ENCODE results near the gene TTYH3.

TTYH3 gene

GRCh38 chr7:2710286-2710655 is 78.5 kb downstream of the TTYH3 start:
- no peak for DNase-seq
- peak overlapping the region; percentile 27 for H2AK5ac ChIP-seq (ENCODE audit: low read length)
- H4K12ac ChIP-seq (ENCODE audit: low read depth, low read length) = no peak overlapping the region
- peaks cover 53 to 54% of the 10 kb centered on the region in 2 experiments for H3K36me3 ChIP-seq (ENCODE audit: control insufficient read depth in 1 of 2, insufficient read depth in 2 of 2, low read length in 2 of 2)
- H3K9me3 ChIP-seq (ENCODE audit: insufficient read depth, low read depth, low read length) = no peaks in the 10 kb centered on the region
- H3K14ac ChIP-seq (ENCODE audit: low read length) = no peak overlapping the region
- H3K23ac ChIP-seq (ENCODE audit: low read length) = no peak overlapping the region
- peaks cover 11% of the 10 kb centered on the region for H3K79me1 ChIP-seq (ENCODE audit: low read length)
- peaks cover 21 to 22% of the 10 kb centered on the region in 2 experiments for H3K4me1 ChIP-seq (ENCODE audit: control insufficient read depth in 1 of 2, insufficient read depth in 2 of 2, low read length in 2 of 2)
- WGBS (ENCODE audit: extremely low coverage, insufficient coverage, insufficient read length) = no CpG with 5 or more reads among the region's 11 CpGs
- H3K4me2 ChIP-seq (ENCODE audit: low read length) = no peak overlapping the region
- H3K18ac ChIP-seq (ENCODE audit: low read length) = no peak overlapping the region
- no peaks in the 10 kb centered on the region for H3K79me2 ChIP-seq (ENCODE audit: control insufficient read depth, insufficient read depth, low read length, poor library complexity)
- no peak overlapping the region for H2BK120ac ChIP-seq (ENCODE audit: insufficient read depth, low read length, poor library complexity)
- no peak overlapping the region for H3K9ac ChIP-seq (ENCODE audit: low read length)
- no peak overlapping the region for H4K91ac ChIP-seq (ENCODE audit: low read depth, low read length)
- no peak overlapping the region for H3K4ac ChIP-seq (ENCODE audit: low read depth, low read length)
- H3K4me3 ChIP-seq (ENCODE audit: low read depth, low read length) = no peak overlapping the region
- H4K8ac ChIP-seq (ENCODE audit: low read depth, low read length) = peak overlapping the region; percentile 39
- H2AFZ ChIP-seq (ENCODE audit: insufficient read depth, low read length, poor library complexity) = no peak overlapping the region
- H3K27me3 ChIP-seq (ENCODE audit: insufficient read depth, low read length) = no peaks in the 10 kb centered on the region
- H3K27ac ChIP-seq (ENCODE audit: low read depth, low read length) = no peak overlapping the region
- no peak overlapping the region for H2BK5ac ChIP-seq (ENCODE audit: low read depth, low read length, poor library complexity)
- H2BK12ac ChIP-seq (ENCODE audit: low read length) = no peak overlapping the region

GRCh38 chr7:2710901-2711551 is 79.2 kb downstream of the TTYH3 start:
- H3K9ac ChIP-seq (ENCODE audit: low read length) = no peak overlapping the region
- H2BK5ac ChIP-seq (ENCODE audit: low read depth, low read length, poor library complexity) = no peak overlapping the region
- no peak overlapping the region for H3K23ac ChIP-seq (ENCODE audit: low read length)
- DNase-seq = no peak
- H3K79me1 ChIP-seq (ENCODE audit: low read length) = peaks cover 9% of the 10 kb centered on the region
- no peak overlapping the region for H4K12ac ChIP-seq (ENCODE audit: low read depth, low read length)
- H3K4me1 ChIP-seq (ENCODE audit: control insufficient read depth in 1 of 2, insufficient read depth in 2 of 2, low read length in 2 of 2) = peaks cover 23 to 25% of the 10 kb centered on the region in 2 experiments
- no peak overlapping the region for H4K8ac ChIP-seq (ENCODE audit: low read depth, low read length)
- no CpG with 5 or more reads among the region's 4 CpGs for WGBS (ENCODE audit: extremely low coverage, insufficient coverage, insufficient read length)
- peaks cover 54 to 56% of the 10 kb centered on the region in 2 experiments for H3K36me3 ChIP-seq (ENCODE audit: control insufficient read depth in 1 of 2, insufficient read depth in 2 of 2, low read length in 2 of 2)
- H2BK12ac ChIP-seq (ENCODE audit: low read length) = no peak overlapping the region
- no peak overlapping the region for H3K18ac ChIP-seq (ENCODE audit: low read length)
- H2AK5ac ChIP-seq (ENCODE audit: low read length) = no peak overlapping the region
- H4K91ac ChIP-seq (ENCODE audit: low read depth, low read length) = no peak overlapping the region
- no peaks in the 10 kb centered on the region for H3K79me2 ChIP-seq (ENCODE audit: control insufficient read depth, insufficient read depth, low read length, poor library complexity)
- H2BK120ac ChIP-seq (ENCODE audit: insufficient read depth, low read length, poor library complexity) = no peak overlapping the region
- H3K4me3 ChIP-seq (ENCODE audit: low read depth, low read length) = no peak overlapping the region
- no peaks in the 10 kb centered on the region for H3K27me3 ChIP-seq (ENCODE audit: insufficient read depth, low read length)
- H3K4ac ChIP-seq (ENCODE audit: low read depth, low read length) = no peak overlapping the region
- no peak overlapping the region for H3K4me2 ChIP-seq (ENCODE audit: low read length)
- H3K14ac ChIP-seq (ENCODE audit: low read length) = no peak overlapping the region
- no peaks in the 10 kb centered on the region for H3K9me3 ChIP-seq (ENCODE audit: insufficient read depth, low read depth, low read length)
- H2AFZ ChIP-seq (ENCODE audit: insufficient read depth, low read length, poor library complexity) = no peak overlapping the region
- no peak overlapping the region for H3K27ac ChIP-seq (ENCODE audit: low read depth, low read length)

- DNase-seq = peak in 1 of 2 donors; percentile 69
- H2AFZ ChIP-seq (ENCODE audit: insufficient read depth, low read length, poor library complexity) = no peak overlapping the region
- no peak overlapping the region for H2BK5ac ChIP-seq (ENCODE audit: low read depth, low read length, poor library complexity)
- no peak overlapping the region for H3K27ac ChIP-seq (ENCODE audit: low read depth, low read length)
- H3K14ac ChIP-seq (ENCODE audit: low read length) = no peak overlapping the region
- no peak overlapping the region for H2BK12ac ChIP-seq (ENCODE audit: low read length)
- no CpG with 5 or more reads among the region's 25 CpGs for WGBS (ENCODE audit: extremely low coverage, insufficient coverage, insufficient read length)
- H3K4ac ChIP-seq (ENCODE audit: low read depth, low read length) = no peak overlapping the region
- no peak overlapping the region for H4K12ac ChIP-seq (ENCODE audit: low read depth, low read length)
- peaks cover 62 to 64% of the 10 kb centered on the region in 2 experiments for H3K36me3 ChIP-seq (ENCODE audit: control insufficient read depth in 1 of 2, insufficient read depth in 2 of 2, low read length in 2 of 2)
- H3K27me3 ChIP-seq (ENCODE audit: insufficient read depth, low read length) = no peaks in the 10 kb centered on the region
- H3K18ac ChIP-seq (ENCODE audit: low read length) = no peak overlapping the region
- H3K4me3 ChIP-seq (ENCODE audit: low read depth, low read length) = no peak overlapping the region
- no peak overlapping the region for H3K9ac ChIP-seq (ENCODE audit: low read length)
- H2BK120ac ChIP-seq (ENCODE audit: insufficient read depth, low read length, poor library complexity) = no peak overlapping the region
- H3K23ac ChIP-seq (ENCODE audit: low read length) = no peak overlapping the region
- peaks cover 9% of the 10 kb centered on the region for H3K79me1 ChIP-seq (ENCODE audit: low read length)
- no peak overlapping the region for H4K91ac ChIP-seq (ENCODE audit: low read depth, low read length)
- no peak overlapping the region for H2AK5ac ChIP-seq (ENCODE audit: low read length)
- no peaks in the 10 kb centered on the region for H3K79me2 ChIP-seq (ENCODE audit: control insufficient read depth, insufficient read depth, low read length, poor library complexity)
- no peak overlapping the region for H4K8ac ChIP-seq (ENCODE audit: low read depth, low read length)
- H3K4me1 ChIP-seq (ENCODE audit: control insufficient read depth in 1 of 2, insufficient read depth in 2 of 2, low read length in 2 of 2) = peaks cover 33% of the 10 kb centered on the region in 2 experiments
- no peak overlapping the region for H3K4me2 ChIP-seq (ENCODE audit: low read length)
- no peaks in the 10 kb centered on the region for H3K9me3 ChIP-seq (ENCODE audit: insufficient read depth, low read depth, low read length)
Measured at GRCh38 chr7:2711895-2712675, 80.3 kb downstream of the TTYH3 start.

GRCh38 chr7:2713370-2713769 is 81.6 kb downstream of the TTYH3 start:
- Histone ChIP-seq H2AFZ (ENCODE audit: insufficient read depth, low read length, poor library complexity) (no peak overlapping the region), H3K36me3 (ENCODE audit: control insufficient read depth in 1 of 2, insufficient read depth in 2 of 2, low read length in 2 of 2) (peaks cover 72% of the 10 kb centered on the region in 2 experiments)

More at GRCh38 chr7:2713370-2713769, 81.6 kb downstream of the TTYH3 start:
- H3K27ac ChIP-seq (ENCODE audit: low read depth, low read length) = no peak overlapping the region
- H2BK12ac ChIP-seq (ENCODE audit: low read length) = no peak overlapping the region
- H3K4me2 ChIP-seq (ENCODE audit: low read length) = no peak overlapping the region
- no peaks in the 10 kb centered on the region for H3K79me2 ChIP-seq (ENCODE audit: control insufficient read depth, insufficient read depth, low read length, poor library complexity)
- H3K23ac ChIP-seq (ENCODE audit: low read length) = no peak overlapping the region
- no peaks in the 10 kb centered on the region for H3K9me3 ChIP-seq (ENCODE audit: insufficient read depth, low read depth, low read length)
- H2BK5ac ChIP-seq (ENCODE audit: low read depth, low read length, poor library complexity) = no peak overlapping the region
- no peak overlapping the region for H3K4ac ChIP-seq (ENCODE audit: low read depth, low read length)
- H4K12ac ChIP-seq (ENCODE audit: low read depth, low read length) = no peak overlapping the region
- no peaks in the 10 kb centered on the region for H3K27me3 ChIP-seq (ENCODE audit: insufficient read depth, low read length)
- H4K8ac ChIP-seq (ENCODE audit: low read depth, low read length) = no peak overlapping the region
- H4K91ac ChIP-seq (ENCODE audit: low read depth, low read length) = no peak overlapping the region
- H3K14ac ChIP-seq (ENCODE audit: low read length) = no peak overlapping the region
- peaks cover 30 to 33% of the 10 kb centered on the region in 2 experiments for H3K4me1 ChIP-seq (ENCODE audit: control insufficient read depth in 1 of 2, insufficient read depth in 2 of 2, low read length in 2 of 2)
- H2AK5ac ChIP-seq (ENCODE audit: low read length) = no peak overlapping the region
- peaks cover 6% of the 10 kb centered on the region for H3K79me1 ChIP-seq (ENCODE audit: low read length)
- no peak overlapping the region for H3K9ac ChIP-seq (ENCODE audit: low read length)
- H3K18ac ChIP-seq (ENCODE audit: low read length) = no peak overlapping the region
- WGBS (ENCODE audit: extremely low coverage, insufficient coverage, insufficient read length) = no CpG with 5 or more reads among the region's 13 CpGs
- H2BK120ac ChIP-seq (ENCODE audit: insufficient read depth, low read length, poor library complexity) = no peak overlapping the region
- DNase-seq = no peak
- no peak overlapping the region for H3K4me3 ChIP-seq (ENCODE audit: low read depth, low read length)
